HG03039 (cell line): ENCODE data around the gene IPO5.

ENCODE experiments used
- ATAC-seq: cut with Tn5 transposase; IDR thresholded peaks from one replicate; pipeline ENCODE4 v1.9.1; 2021; ENCODE audit warnings: mild to moderate bottlenecking, moderate library complexity; ENCODE audit not compliant: unreplicated experiment

Gene IPO5

DNA sequence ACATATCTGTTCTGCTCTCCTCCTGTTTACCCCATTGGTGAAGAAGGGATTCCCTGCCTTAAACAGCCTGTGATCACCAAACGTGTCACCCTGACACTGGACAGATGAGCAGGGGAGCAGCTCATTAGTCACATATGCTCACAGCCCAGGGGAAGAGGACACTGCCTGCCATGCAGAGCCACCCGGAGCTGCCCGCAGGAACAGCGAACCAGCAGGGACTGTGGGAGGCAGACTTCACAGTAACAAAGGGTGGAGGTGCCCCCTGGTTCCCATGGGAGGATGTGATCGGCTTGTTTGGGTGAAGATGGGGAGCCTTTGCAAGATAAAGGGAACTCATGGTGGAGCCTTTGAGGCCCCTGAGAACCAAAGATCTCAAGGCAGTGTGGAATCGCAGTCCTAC is 100.8 kb downstream of the IPO5 start:
- no peak for ATAC-seq

DNA sequence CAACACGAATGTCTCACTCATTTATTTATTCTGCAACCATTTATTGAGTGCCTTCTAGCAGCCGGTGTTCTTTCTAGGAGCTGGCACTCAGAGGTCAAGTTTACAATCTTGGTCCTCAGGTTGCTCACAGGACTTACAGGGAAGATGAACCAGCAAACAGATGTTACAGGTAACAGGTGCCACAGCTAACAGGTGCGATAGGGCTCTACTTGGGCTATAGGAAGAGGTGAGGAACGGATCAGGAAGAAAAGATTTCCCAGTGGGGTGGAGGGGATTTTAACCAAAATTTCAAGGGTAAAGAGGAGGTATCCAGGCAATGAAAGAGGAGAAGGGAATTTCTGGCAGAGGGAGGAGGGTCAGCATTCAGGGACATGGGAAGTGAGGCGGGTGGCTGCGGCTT is 102.1 kb downstream of the IPO5 start:
- no peak for ATAC-seq

DNA sequence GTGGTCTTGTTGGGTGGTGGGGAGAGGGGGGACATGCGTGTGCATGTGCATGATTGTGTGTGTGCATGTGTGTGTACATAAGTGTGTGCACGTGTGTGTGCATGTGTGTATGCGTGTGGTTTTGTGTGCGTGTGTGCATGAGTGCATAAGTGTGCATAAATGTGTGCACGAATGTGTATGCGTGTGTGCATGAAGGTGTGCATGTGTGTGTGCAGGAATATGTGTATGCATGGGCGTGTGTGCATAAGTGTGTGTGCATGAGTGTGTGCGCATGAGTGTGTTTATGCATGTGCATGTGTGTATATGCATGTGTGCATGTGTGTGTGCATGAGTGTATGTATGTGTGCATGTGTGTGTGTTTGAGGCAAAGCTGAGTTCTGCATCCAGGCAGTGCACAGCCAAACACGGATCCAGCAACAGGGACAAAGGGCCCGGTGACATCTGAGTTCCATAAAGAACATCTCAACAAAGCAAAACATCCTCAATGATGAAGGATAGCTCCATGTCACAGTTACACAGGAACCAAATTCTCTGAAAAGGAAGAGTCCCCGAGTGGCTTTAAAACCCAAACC is 103.5 kb downstream of the IPO5 start:
- ATAC-seq: no peak

DNA sequence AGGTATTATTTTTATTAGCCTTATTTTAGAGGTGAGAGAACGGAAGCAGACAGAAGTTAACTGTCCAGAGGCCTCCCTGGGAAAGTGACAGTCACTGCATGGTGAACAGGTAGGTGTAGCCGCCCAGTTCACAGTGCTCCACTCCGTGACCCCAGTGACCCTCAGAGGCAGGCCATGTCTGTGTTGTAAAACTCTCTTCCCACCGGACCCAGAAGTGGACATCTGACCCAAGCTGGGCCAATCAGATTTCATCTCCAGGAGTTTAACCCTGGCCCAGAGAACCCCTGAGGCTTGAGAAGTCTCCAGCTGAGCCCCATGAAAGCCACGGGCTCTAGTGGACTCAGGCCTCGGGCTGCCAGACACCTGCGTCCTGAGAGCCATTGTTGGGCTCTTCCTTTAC is 105.8 kb downstream of the IPO5 start:
- ATAC-seq: no peak

DNA sequence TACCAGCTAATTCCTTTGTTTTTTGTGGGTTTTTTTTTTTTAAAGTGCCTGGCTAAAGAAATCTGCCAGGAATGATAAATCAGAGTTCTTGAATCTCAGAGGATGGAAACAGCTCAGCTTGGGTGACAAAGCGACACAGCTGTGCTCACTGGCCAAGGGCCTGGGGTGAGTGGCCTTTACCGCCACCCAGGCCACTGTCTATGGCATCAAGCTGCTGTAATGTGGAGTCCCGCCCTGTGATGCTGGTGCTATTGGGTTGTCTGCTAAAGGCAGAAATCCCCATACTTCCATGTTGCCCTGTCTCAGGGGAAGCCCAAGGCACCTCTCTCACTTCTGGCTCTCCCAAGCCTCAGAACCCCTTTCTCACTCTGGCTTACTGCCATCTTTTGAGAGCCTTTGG is 106.8 kb downstream of the IPO5 start:
- no peak for ATAC-seq

DNA sequence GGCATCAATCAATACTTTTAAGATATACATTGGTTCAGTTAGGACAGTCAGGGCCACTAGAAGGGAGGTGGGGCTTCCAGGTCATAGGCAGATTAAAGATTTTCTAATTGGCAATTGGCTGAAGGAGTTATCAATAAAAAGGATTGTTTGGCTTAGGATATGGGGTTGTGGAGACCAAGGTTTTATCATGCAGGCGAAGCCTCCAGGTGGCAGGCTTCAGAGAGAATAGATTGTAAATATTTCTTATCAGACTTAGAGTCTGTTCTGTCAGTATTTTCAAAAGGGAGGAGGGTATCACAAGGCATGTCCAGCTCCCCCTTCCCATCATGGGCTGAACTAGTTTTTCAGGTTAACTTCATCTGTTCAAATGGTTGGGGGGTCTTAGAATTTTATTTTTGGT is 112.0 kb downstream of the IPO5 start:
- no peak for ATAC-seq

DNA sequence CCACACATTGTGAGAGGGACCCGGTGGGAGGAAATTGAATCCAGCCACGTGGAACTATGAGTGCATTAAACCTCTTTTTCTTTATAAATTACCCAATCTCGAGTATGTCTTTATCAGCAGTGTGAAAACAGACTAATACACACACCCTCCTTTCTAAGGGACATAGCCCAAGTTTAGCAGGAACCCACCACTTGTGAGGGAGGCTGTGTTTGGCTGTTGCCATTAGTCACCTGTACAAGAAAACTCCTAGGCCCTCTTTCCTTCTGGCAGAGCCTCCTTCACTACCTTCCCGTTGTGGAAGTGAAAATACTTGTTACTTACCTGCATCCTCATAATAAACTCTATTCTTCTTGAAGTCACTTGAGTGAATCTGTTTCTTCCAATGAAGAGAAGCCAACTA is 113.2 kb downstream of the IPO5 start:
- no peak for ATAC-seq

DNA sequence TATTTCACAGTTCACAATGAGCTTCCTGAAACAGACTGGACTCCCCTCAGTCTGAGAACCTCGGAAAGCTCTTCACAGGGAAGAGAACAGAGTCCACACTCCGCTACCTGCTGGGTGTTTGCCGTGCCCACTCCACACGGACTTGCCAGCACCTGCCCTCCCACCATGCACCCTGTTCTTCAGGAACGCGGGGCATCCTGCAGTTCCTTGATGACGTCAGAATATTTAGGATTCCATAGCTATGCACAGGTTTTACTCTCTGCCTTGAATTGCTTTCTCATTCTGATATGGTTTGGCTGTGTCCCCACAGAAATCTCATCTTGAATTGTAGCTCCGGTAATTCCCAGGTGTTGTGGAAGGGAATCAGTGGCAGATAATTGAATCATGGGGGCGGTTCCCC is 115.0 kb downstream of the IPO5 start:
- ATAC-seq: no peak

DNA sequence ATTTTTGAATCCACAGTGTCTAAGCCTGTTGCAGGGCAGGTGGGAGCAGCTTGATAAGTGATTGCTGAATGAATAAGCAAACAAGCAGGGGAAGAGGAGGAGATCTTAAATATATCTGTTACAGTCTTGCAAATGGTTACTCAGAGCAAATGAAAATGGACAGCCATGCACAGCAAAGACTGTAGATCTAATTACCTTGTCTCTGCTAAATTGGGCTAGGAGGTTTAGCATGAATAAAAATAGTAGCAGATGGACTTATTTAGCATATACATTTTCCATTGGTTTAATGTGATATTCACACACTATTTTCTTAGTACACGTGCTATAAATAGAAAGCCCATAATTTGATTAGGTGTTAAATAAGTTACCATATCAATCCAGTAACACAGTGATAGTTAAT is 116.5 kb downstream of the IPO5 start:
- no peak for ATAC-seq

DNA sequence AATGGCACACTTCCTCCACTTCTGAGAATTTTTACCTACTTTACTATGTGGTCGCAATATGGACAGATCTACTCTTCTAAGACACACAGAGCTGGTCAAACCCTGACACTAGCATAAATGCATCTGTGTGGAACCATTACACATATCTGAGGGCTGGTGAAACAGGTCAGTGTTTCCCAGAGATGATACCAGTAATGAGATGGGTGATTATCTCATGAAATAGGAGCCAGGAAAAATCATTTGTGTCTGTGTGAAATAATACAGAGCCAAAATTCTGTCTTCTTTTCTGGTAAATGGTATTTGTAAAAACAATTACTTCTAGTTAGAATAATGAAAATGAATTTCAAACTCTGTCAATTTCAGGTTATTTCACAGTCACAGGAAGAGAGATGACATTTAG is 117.8 kb downstream of the IPO5 start:
- ATAC-seq: no peak

DNA sequence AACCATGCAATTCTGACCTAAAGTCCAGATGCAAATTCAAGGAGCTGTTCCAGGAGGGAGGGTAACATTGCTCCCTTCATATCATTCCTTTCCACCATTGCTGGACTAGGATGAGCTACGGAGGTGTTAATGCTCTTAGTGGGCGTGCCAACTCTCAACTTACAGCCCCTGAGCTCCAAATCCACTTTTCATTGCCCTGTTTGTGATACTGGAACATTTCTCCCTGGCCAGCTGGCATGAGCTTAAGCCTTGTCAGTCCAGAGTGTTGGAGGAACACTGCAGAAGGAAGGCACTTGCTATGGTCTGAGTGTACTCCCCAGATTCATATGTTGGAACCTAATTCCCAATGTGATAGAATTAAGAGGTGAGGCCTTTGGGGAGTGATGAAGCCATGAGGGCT is 119.0 kb downstream of the IPO5 start:
- ATAC-seq: no peak
